Astrocyte (in vitro differentiated cells and primary cell): ENCODE measurements around the gene DEGS2. TPM values are rescaled to one million over a fixed set of nuclear protein-coding genes. Genes with fewer than 3 reads are reported as not detected.

ENCODE experiments used
- DNase-seq: peaks from one replicate; pipeline ENCODE4 v3.0.0-alpha.2; 2010; ENCODE audit warnings: low read depth
- FAIRE-seq: peaks from 2 replicates; lab custom pipeline; 2011; peaks lifted over from hg19 to GRCh38; lab: Jason Lieb, UNC
- H2AFZ ChIP-seq: 2 replicates; pipeline ENCODE4 v1.6.0; 2012; ENCODE audit warnings: low read depth, low read length, inconsistent platforms
- H3K27ac ChIP-seq: 2 replicates; pipeline ENCODE4 v1.5.1; 2011; ENCODE audit warnings: low read depth, low read length, inconsistent platforms
- H3K27me3 ChIP-seq: 2 replicates; pipeline ENCODE4 v1.6.0; 2011; ENCODE audit warnings: low read length, inconsistent platforms; ENCODE audit not compliant: insufficient read depth
- H3K36me3 ChIP-seq: 2 replicates; pipeline ENCODE4 v1.5.1; 2011; ENCODE audit warnings: low read length, inconsistent platforms; ENCODE audit not compliant: insufficient read depth
- H3K4me1 ChIP-seq: 2 replicates; pipeline ENCODE4 v1.5.1; 2011; ENCODE audit warnings: low read length, inconsistent platforms; ENCODE audit not compliant: insufficient read depth
- H3K4me2 ChIP-seq: 2 replicates; pipeline ENCODE4 v1.6.0; 2012; ENCODE audit warnings: low read length, inconsistent platforms
- H3K4me3 ChIP-seq: 2 replicates; pipeline ENCODE4 v1.5.1; 2011; ENCODE audit warnings: low read depth, mild to moderate bottlenecking, low read length, inconsistent platforms; ENCODE audit not compliant: insufficient read depth
- H3K79me2 ChIP-seq: 2 replicates; pipeline ENCODE4 v1.6.0; 2012; ENCODE audit warnings: mild to moderate bottlenecking, low read length, inconsistent platforms; ENCODE audit not compliant: insufficient read depth
- H3K9ac ChIP-seq: 2 replicates; pipeline ENCODE4 v1.6.0; 2012; ENCODE audit warnings: mild to moderate bottlenecking, low read length, inconsistent platforms
- H3K9me3 ChIP-seq: 2 replicates; pipeline ENCODE4 v1.5.1; 2012; ENCODE audit warnings: low read depth, mild to moderate bottlenecking, low read length, inconsistent platforms; ENCODE audit not compliant: insufficient read depth
- H4K20me1 ChIP-seq: 2 replicates; pipeline ENCODE4 v1.6.0; 2012; ENCODE audit warnings: low read length, inconsistent platforms; ENCODE audit not compliant: insufficient read depth
- H3K27ac Mint-ChIP-seq: one replicate; pipeline ENCODE4 v1.8.0; 2021; ENCODE audit warnings: mild to moderate bottlenecking, mixed read lengths; ENCODE audit not compliant: unreplicated experiment
- H3K27me3 Mint-ChIP-seq: one replicate; pipeline ENCODE4 v1.8.0; 2021; ENCODE audit warnings: low read depth, mixed read lengths; ENCODE audit not compliant: unreplicated experiment
- H3K36me3 Mint-ChIP-seq: one replicate; pipeline ENCODE4 v1.8.0; 2021; ENCODE audit warnings: low read depth, mixed read lengths; ENCODE audit not compliant: unreplicated experiment
- H3K4me1 Mint-ChIP-seq: one replicate; pipeline ENCODE4 v1.8.0; 2021; ENCODE audit warnings: low read depth, mixed read lengths; ENCODE audit not compliant: unreplicated experiment
- H3K4me3 Mint-ChIP-seq: one replicate; pipeline ENCODE4 v1.8.0; 2021; ENCODE audit warnings: mild to moderate bottlenecking, moderate library complexity, mixed read lengths; ENCODE audit not compliant: unreplicated experiment
- H3K9me3 Mint-ChIP-seq: one replicate; pipeline ENCODE4 v1.8.0; 2021; ENCODE audit warnings: mild to moderate bottlenecking, mixed read lengths; ENCODE audit not compliant: unreplicated experiment
- CTCF ChIP-seq: IDR thresholded peaks from 2 replicates; pipeline ENCODE4 v1.5.1; 2011; ENCODE audit warnings: low read depth, mild to moderate bottlenecking, inconsistent platforms, low read length, moderate library complexity; ENCODE audit not compliant: insufficient read depth
- EZH2 ChIP-seq: IDR thresholded peaks from 2 replicates; pipeline ENCODE4 v1.6.1; 2012; ENCODE audit warnings: mild to moderate bottlenecking, low read length, inconsistent platforms; ENCODE audit not compliant: insufficient read depth
- total RNA-seq: library from RNA; stranded (reverse); gene quantifications from 2 replicates; pipeline ENCODE4 v1.2.1, GENCODE V29; 2021

Gene DEGS2
- total RNA-seq, 1 donor from 2014 or later, result not detected

GRCh38 chr14:100153560-100153959 is 5.9 kb downstream of the DEGS2 start:
- peaks cover 10% of the 10 kb centered on the region for H3K9me3 ChIP-seq
- Mint-ChIP-seq H3K4me1 (no peaks in the 10 kb centered on the region), H3K4me3 (no peak overlapping the region), H3K27me3 (peaks cover 32% of the 10 kb centered on the region), H3K9me3 (peaks cover 6% of the 10 kb centered on the region), H3K27ac (no peak overlapping the region), H3K36me3 (no peaks in the 10 kb centered on the region)
- no peak overlapping the region for H3K27ac ChIP-seq
- no peak for FAIRE-seq
- no peak overlapping the region for H2AFZ ChIP-seq
- H4K20me1 ChIP-seq, result no peaks in the 10 kb centered on the region
- H3K4me3 ChIP-seq, result no peak overlapping the region
- no peaks in the 10 kb centered on the region for H3K79me2 ChIP-seq
- no peaks in the 10 kb centered on the region for H3K36me3 ChIP-seq
- H3K4me2 ChIP-seq, result no peak overlapping the region
- DNase-seq, result no peak
- H3K27me3 ChIP-seq, result peaks cover 6% of the 10 kb centered on the region
- no peak for TF ChIP-seq EZH2
- TF ChIP-seq CTCF, result no peak
- no peak overlapping the region for H3K9ac ChIP-seq
- H3K4me1 ChIP-seq, result no peaks in the 10 kb centered on the region

- no peak for DNase-seq
- TF ChIP-seq EZH2, result no peak
- TF ChIP-seq CTCF, result no peak
- no peak for FAIRE-seq
- H3K36me3 Mint-ChIP-seq, result no peaks in the 10 kb centered on the region
- Histone ChIP-seq H3K4me1 (no peaks in the 10 kb centered on the region), H3K27me3 (peaks cover 3% of the 10 kb centered on the region), H3K79me2 (no peaks in the 10 kb centered on the region), H4K20me1 (no peaks in the 10 kb centered on the region), H2AFZ (no peak overlapping the region), H3K36me3 (no peaks in the 10 kb centered on the region), H3K9ac (no peak overlapping the region), H3K4me2 (no peak overlapping the region), H3K9me3 (peaks cover 10% of the 10 kb centered on the region), H3K27ac (no peak overlapping the region), H3K4me3 (no peak overlapping the region)
- H3K27ac Mint-ChIP-seq, result no peak overlapping the region
- no peaks in the 10 kb centered on the region for H3K4me1 Mint-ChIP-seq
- peaks cover 29% of the 10 kb centered on the region for H3K27me3 Mint-ChIP-seq
- peaks cover 6% of the 10 kb centered on the region for H3K9me3 Mint-ChIP-seq
- H3K4me3 Mint-ChIP-seq, result no peak overlapping the region
Observed at GRCh38 chr14:100152091-100152490, 7.4 kb downstream of the DEGS2 start.

- no peak overlapping the region for H2AFZ ChIP-seq
Observed at GRCh38 chr14:100150932-100151587, 8.4 kb downstream of the DEGS2 start.

More at GRCh38 chr14:100150932-100151587, 8.4 kb downstream of the DEGS2 start:
- Histone ChIP-seq H3K4me1 (no peaks in the 10 kb centered on the region), H3K9me3 (peaks cover 10% of the 10 kb centered on the region), H3K36me3 (no peaks in the 10 kb centered on the region), H4K20me1 (no peaks in the 10 kb centered on the region), H3K4me3 (no peak overlapping the region), H3K27me3 (no peaks in the 10 kb centered on the region), H3K9ac (no peak overlapping the region), H3K27ac (no peak overlapping the region), H3K79me2 (no peaks in the 10 kb centered on the region), H3K4me2 (no peak overlapping the region)
- FAIRE-seq (no peak), DNase-seq (no peak)
- H3K27me3 Mint-ChIP-seq, result peaks cover 25% of the 10 kb centered on the region
- H3K27ac Mint-ChIP-seq, result no peak overlapping the region
- TF ChIP-seq CTCF, result no peak
- TF ChIP-seq EZH2, result no peak
- peaks cover 6% of the 10 kb centered on the region for H3K9me3 Mint-ChIP-seq
- no peak overlapping the region for H3K4me3 Mint-ChIP-seq
- no peaks in the 10 kb centered on the region for H3K4me1 Mint-ChIP-seq
- H3K36me3 Mint-ChIP-seq, result peaks cover under 1% of the 10 kb centered on the region
